Hematopoietic multipotent progenitor cell treated with erythropoietin and hydrocortisone succinate and interleukin-3 and kit ligand, for 4 days (in vitro differentiated cells): ENCODE data around the gene IGF1R.

Experiments
- DNase-seq: peaks from one replicate; pipeline ENCODE4 v3.0.0-alpha.2; 2015

Gene IGF1R

GRCh38 chr15:98778960-98779359, 130.6 kb downstream of the IGF1R start:
- no peak for DNase-seq

GRCh38 chr15:98779463-98780071, 131.2 kb downstream of the IGF1R start:
- peak; percentile 94 for DNase-seq

- no peak for DNase-seq
These were observed 133.5 kb downstream of the IGF1R start for GRCh38 chr15:98781838-98782237.

- no peak for DNase-seq
These were observed 134.5 kb downstream of the IGF1R start for GRCh38 chr15:98782801-98783200.

- no peak for DNase-seq
These were observed 137.1 kb downstream of the IGF1R start for GRCh38 chr15:98785431-98785806.

GRCh38 chr15:98785807-98786621, 137.7 kb downstream of the IGF1R start:
- DNase-seq, result no peak

- DNase-seq, result no peak
These were observed 138.4 kb downstream of the IGF1R start for GRCh38 chr15:98786717-98787116.

- no peak for DNase-seq
These were observed 138.9 kb downstream of the IGF1R start for GRCh38 chr15:98787194-98787593.

- peak; percentile 48 for DNase-seq
These were observed 139.8 kb downstream of the IGF1R start for GRCh38 chr15:98787936-98788757.

GRCh38 chr15:98789020-98789419, 140.7 kb downstream of the IGF1R start:
- no peak for DNase-seq

- DNase-seq, result no peak
These were observed 141.9 kb downstream of the IGF1R start for GRCh38 chr15:98790270-98790669.

GRCh38 chr15:98791046-98791701, 142.8 kb downstream of the IGF1R start:
- DNase-seq, result no peak

GRCh38 chr15:98792117-98792516, 143.8 kb downstream of the IGF1R start:
- no peak for DNase-seq

- no peak for DNase-seq
These were observed 145.9 kb downstream of the IGF1R start for GRCh38 chr15:98794211-98794610.

- DNase-seq, result no peak
These were observed 146.4 kb downstream of the IGF1R start for GRCh38 chr15:98794748-98795147.

- no peak for DNase-seq
These were observed 147.6 kb downstream of the IGF1R start for GRCh38 chr15:98795980-98796379.

- no peak for DNase-seq
These were observed 148.5 kb downstream of the IGF1R start for GRCh38 chr15:98796685-98797357.

GRCh38 chr15:98798375-98798893, 150.1 kb downstream of the IGF1R start:
- DNase-seq, result no peak

- DNase-seq, result peak; percentile 61
These were observed 151.4 kb downstream of the IGF1R start for GRCh38 chr15:98799461-98800390.

GRCh38 chr15:98800437-98801233, 152.3 kb downstream of the IGF1R start:
- DNase-seq, result peak; percentile 72
